OCI-M1 (cell line): ENCODE measurements around the gene FOLR3.
"Not testable (repeated sequence)": the region's sequence is repeated elsewhere in the genome, so short reads cannot be mapped to it uniquely, and the experiment has no call there.

Experiments used
- DNase-seq: peaks from one replicate; lab custom pipeline; 2025; lab: John Stamatoyannopoulos, UW

FOLR3 gene

DNA sequence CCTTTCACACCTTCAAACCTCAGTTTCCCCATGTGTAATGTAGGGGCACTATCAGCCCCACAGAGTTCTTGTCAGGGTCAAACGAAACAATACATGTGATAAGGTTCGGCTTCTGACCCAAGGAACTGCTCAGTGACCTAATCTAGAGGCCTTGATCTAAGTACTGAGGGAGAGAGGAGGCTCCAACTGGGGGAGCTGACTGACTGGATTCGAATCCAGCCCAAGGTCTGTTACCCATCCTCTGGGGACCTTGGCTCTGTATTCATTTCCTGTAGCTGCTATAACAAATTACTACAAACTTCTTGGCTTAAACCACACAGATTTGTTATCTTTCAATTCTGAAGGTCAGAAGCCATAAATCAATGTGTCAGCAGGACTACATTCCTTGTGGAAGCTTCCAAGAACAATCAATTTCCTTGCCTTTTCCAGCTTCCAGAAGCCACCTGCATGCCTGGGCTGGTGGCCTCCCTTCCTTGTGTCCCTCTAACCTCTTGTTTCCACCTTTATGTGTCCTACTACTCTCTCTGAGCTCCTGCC, 12.3 kb upstream of the FOLR3 start:
- DNase-seq, result no peak

DNA sequence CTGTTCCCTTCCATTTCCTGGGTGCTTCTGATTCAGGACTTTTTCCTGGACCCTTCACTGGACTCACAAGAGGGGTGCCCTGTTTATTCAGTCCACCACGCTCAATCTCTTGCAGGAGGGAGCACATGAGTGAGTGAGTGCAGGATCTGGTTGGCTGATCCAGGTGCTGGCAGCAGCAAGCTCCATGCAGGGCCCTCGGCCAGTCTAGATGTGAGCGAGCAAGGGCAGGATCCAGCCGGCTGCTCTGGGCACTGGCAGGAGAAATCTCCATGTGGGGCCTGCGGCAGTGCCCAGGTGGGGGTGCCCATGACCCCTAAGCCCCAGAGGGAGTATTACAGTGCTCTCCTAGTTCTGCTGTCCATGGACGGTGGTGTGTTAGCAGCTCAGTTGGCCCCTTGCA, 11.5 kb upstream of the FOLR3 start:
- DNase-seq, result no peak

DNA sequence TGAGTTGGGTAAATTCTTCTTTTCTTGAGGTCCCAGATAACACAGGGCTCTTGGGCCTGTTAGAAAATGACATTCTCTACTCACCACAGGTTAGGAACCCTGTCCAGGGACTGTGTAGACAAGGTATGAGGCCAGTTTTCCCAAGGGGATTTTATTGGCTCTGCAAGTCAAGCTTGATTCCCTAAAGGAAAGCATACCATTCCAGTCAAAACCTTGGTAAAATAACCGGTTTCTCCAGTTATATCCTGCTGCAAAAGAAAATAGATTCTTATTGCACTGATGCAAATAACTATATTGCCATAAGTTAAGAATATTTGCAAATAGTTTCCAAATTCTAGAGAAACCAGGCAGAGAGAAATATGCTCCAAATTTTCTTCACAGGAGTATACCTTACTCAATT, 9.6 kb upstream of the FOLR3 start:
- DNase-seq, result no peak

DNA sequence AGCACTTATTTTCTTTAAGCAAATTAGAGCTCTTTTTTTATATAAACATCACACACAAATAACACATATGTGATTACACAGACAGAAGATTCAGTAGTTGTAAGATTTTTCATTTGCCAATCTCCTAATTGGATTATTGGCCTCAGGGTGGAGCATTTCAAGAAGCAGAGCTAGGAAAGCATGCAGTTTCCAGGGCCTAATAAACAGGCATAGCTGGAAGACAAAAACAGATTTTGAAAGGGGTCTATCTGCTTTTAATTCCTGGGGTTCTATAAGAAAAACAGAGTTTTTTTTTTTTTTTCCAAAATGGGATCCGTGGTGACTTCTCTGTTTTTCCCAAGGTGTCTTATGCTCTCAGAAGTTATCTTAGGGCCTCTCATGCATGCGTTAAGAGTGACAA, 7.6 kb upstream of the FOLR3 start:
- peak; percentile 56 for DNase-seq

DNA sequence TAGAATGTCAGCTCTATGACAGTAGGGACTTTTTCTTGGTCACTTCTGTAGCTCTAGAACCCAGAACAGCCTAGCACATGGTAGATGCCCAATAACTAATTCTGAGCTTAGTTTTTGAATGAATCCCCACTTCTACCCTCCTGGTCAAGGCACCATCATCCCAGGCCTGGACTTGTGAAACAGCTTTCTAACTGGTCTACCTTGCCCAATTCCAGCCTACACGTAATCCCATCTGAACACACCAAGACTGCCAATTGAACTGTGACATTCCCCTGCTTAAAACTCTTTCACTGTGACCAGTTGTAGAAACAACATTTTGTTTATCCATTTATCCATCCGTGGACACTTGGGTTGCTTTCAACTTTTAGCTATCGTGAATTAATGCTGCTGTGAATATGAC, 6.1 kb upstream of the FOLR3 start:
- DNase-seq, result no peak

DNA sequence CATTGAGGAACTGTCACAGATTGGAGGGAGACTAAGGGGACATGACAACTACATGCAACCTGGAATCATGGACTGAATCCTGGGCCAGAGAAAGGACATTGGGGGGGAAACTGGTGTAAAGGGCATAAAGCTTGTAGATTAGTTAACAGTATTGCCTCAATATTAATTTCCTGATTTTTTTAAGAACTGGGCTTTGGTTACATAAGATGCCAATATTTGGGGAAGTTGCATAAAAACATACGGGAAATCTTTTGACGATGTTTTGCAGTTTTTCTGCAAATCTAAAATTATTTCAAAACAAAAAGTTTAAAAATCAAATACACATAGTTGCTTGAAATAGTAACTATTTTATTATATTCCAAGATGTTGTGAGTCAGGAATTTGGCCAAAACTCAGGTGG, 2.9 kb upstream of the FOLR3 start:
- DNase-seq, result no peak

DNA sequence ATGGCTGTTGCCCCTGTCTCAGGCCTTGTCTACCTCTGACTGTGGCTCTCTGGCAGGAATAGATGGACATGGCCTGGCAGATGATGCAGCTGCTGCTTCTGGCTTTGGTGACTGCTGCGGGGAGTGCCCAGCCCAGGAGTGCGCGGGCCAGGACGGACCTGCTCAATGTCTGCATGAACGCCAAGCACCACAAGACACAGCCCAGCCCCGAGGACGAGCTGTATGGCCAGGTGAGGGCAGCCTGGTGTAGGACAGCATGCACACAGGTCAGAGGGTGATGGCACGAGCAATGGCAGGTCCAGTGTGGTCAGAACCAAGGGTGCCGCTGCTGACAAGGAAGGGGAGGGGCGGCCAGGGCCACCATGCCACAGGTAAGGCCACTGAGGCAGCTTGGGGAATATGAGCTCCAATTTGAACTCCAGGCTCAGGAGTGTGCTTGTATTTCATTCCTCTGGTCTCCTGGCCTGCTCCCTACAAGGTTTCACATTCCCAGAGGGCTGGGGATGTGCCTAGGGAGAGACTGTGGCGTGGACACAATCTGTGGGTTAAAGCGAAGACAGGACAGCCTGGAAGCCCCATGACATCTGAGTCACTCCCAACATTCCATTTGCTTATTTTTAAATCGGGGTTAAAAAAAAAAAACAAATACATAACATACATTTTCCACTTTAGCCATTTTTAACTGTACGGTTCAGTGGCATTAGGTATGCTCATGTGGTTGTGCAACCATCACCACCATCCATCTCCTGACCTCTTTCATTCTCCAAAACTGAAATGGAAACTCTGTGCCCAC, 562 bp downstream of the FOLR3 start:
- DNase-seq, result no peak

DNA sequence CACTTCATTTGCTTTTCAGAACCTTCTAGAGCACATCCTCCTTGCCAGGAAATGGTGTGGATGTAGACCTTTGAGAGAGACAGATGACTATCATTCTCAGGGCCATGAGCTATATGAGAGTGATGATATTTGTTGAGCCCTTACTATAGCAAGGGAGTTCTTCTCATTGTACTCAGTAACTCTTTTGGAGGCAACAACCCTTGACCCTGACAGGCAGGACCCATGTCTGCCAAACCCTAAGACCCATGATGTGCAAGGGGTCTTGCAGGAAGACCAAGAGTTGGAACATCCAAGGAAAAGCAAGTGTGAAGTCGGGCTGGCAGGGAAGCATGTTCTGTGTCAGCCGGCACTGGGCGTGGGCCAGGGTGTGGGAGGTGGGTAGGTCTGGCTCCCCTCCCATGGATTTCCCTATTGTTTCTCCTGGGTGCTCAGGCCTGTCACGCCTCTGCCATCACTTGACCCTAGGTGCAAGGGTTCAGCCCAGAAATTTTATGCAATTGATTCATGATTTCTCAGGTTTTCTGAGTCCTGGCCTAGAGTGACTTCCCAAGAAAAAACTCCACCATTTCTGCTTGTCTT, 1.2 kb downstream of the FOLR3 start:
- no peak for DNase-seq

DNA sequence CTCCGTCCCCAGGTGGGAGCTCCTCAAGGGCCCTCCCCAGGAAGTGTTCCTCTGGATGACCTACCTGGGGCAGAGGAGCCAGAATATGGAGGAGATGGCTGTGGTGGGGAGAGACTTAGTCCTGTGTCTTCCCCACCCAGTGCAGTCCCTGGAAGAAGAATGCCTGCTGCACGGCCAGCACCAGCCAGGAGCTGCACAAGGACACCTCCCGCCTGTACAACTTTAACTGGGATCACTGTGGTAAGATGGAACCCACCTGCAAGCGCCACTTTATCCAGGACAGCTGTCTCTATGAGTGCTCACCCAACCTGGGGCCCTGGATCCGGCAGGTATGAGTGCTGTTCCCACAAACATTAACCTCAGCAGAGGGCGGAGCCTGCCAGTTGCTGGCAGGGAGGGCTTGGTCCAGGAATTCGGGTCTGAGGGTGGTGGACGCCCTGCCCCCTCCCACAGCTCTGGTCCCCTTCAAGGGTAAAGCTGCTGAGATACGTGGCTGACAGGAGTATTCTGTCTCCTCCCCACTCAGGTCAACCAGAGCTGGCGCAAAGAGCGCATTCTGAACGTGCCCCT, 3.4 kb downstream of the FOLR3 start:
- no peak for DNase-seq

DNA sequence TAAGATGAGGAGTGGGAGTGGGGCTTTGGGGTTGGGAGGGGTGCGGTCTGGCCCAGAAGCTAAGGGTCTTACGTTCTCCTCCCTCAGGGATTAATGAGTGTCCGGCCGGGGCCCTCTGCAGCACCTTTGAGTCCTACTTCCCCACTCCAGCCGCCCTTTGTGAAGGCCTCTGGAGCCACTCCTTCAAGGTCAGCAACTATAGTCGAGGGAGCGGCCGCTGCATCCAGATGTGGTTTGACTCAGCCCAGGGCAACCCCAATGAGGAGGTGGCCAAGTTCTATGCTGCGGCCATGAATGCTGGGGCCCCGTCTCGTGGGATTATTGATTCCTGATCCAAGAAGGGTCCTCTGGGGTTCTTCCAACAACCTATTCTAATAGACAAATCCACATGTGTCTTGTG, 4.0 kb downstream of the FOLR3 start:
- no peak for DNase-seq

DNA sequence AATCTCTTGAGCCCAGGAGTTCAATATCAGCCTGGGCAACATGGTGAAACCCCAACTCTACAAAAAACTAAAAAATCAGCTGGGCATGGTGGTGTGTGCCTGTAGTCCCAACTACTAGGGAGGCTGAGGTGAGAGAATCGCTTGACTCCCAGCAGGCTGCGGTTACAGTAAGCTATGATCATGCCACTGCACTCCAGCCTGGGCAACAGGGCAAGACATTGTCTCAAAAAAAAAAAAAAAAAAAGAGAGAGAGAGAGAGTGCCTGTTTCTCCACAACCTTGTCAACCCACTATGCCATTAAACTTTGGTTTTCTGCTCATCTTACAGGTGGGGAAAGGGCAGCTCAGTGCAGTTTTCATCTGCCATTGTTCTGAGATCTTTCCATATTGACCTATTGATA, 5.1 kb downstream of the FOLR3 start:
- no peak for DNase-seq

DNA sequence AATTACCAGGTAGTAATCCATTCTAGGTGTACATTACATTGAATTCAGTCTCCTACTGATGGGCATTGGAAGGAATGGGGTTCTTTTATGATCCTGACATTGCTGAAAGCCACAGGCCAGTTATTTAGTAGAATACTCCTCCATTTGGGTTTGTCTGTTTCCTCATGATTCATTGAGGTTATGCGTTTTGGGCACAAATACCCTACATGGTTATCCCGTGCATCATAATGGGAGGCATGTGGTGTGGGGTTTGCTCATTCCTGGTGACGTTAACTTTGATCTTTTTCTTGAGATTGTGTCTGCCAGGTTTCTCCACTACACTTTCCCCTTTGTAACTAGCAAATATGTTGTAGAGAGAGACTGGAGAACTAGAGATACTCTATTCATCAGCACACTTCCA, 5.5 kb downstream of the FOLR3 start:
- peak; percentile 67 for DNase-seq

DNA sequence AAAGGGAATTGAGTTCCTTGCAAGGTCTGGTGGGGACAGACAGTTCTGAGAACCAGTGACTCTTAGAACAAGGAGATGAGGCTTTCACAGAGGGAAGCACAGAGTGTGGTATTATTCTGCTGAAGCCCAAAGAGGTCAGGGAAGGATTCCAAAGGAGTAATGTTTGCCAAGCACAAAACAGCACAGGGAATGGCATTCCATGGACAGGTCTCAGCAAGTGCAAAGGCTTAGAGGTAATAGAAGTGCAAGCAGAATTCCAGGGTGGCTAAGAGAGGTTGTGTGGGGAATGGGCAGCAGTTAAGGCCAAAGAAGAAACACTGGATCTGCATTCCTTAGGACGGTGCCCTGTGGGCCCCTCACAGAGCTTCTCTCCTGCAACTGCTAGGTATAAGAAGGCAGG, 6.6 kb downstream of the FOLR3 start:
- DNase-seq, result not testable (repeated sequence)

DNA sequence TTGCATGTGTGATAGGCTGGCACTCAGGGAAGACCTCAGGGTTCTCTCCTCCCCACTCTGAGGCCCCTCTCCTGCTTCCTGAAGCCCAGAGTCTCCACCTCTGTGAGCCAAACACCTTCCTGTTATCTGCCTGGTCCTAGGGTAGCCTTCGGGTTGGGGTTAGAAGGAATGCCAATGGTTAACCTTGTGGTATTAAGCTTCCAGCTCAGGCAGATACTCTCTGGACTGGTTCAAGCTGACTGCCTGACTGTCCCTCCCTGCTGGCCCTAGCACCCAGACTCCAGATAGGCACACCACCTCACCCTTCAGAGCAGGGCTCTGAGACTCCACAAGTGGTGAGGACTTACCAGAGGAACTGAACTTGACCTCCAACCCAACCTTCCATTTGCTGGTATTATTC, 7.0 kb downstream of the FOLR3 start:
- DNase-seq, result not testable (repeated sequence)

DNA sequence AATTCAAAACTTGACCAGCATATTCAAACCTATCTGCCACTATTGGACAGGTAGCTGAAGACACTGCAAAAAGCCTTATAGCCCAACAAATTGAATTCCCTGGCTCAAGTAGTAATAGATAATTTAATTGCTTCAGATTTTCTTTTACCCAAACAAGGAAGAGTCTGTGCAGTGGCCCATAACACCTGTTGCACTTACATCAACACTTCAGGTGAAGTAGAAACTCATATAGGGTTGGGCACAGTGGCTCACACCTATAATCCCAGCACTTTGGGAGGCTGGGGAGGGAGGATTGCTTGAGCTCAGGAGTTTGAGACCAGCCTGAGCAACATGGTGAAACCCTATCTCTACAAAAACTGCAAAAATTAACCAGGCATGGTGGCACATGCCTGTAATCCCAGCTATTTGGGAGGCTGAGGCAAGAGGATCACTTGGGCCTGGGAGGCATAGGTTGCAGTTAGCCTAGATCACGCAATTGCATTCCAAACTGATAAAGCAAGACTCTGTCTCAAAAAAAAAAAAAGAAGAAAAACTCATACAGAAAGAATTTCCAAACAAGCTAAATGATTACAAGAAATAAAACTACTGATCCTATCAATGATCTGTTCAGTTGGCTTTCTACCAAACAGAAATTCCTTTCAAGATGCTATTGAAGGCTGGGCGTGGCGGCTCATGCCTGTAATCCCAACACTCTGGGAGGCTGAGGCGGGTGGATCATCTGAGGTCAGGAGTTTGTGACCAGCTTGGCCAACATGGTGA, 9.5 kb downstream of the FOLR3 start:
- no peak for DNase-seq

DNA sequence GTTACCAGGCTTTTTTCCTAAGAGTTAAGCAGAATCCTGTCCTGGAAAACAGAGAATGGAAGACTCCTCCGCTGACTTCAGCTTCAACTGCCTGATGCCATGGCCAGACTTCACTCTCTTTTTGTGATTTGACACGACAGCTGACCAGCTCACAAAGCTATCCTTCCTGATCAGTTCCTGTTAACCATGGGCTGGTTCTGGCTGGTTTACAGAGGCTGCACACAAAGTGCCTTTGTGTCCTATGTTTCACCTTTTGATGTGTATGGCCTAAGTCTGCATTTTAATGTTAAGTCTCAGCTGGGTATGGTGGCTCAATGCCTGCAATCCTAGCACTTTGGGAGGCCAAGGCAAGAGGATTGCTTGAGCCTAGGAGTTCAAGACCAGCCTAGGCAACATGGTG, 11.1 kb downstream of the FOLR3 start:
- peak; percentile 52 for DNase-seq

DNA sequence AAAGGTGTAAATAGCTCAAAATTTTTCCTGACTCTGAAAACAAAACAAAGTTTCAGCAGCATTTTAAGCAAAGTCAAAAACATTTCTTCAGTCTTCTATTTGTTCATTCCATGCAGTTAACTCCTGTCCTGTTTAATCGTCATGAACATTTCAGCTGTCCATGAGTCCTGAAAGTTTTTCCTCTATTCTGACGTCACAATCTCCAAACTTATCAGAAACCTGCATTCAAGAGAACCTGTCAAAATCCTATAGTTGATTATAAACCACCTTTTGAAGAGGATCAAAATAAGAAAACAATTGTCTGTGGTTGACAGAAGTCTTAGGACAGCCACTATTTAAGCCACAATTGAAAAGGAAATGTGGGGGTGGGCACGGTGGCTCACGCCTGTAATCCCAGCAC, 15.4 kb downstream of the FOLR3 start:
- DNase-seq, result no peak

DNA sequence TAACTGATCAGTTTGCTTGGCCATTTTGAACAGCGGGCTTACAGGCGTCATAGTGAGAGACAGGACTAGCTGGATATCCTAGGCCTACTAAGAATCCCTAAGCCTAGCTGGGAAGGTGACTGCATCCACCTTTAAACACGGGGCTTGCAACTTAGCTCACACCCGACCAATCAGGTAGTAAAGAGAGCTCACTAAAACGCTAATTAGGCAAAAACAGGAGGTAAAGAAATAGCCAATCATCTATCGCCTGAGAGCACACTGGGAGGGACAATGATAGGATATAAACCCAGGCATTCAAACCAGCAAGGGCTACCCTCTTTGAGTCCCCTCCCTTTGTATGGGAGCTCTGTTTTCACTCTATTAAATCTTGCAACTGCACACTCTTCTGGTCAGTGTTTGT, 18.3 kb downstream of the FOLR3 start:
- not testable (repeated sequence) for DNase-seq

DNA sequence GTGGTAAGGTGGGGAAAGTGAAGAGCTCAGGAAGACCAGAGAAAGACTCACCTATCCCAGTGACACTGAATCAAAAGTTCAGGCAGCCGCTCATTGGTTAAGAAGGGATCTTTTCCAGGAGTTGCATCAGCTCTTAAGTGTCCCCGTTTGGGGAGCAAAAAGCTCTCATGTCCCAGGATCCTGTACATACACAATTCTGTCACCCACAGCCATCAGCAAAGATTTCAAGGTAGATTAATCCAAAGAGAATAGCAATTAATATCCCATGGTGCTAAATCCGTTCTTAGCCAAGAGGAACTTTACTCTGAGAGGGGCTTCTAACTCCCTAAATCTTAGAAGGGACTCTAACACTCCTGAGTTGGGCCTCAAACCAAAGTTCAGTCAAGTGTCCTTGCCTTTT, 19.3 kb downstream of the FOLR3 start:
- DNase-seq, result peak; percentile 58

DNA sequence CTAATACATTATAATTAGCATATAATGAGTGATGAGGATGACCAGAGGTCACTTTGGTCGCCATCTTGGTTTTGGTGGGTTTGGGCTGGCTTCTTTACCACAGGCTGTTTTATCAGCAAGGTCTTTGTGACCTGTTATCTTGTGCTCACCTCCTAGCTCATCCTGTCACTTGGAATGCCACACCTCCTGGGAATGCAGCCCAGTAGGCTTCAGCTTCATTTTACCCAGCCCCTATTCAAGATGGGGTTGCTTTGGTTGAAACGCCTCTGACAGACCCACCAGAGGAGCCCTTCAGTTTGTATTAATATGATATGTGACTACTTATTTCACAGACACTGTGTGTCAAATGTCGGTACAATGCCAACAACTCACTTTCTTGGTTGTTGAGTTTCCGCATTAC, 20.2 kb downstream of the FOLR3 start:
- DNase-seq, result no peak

DNA sequence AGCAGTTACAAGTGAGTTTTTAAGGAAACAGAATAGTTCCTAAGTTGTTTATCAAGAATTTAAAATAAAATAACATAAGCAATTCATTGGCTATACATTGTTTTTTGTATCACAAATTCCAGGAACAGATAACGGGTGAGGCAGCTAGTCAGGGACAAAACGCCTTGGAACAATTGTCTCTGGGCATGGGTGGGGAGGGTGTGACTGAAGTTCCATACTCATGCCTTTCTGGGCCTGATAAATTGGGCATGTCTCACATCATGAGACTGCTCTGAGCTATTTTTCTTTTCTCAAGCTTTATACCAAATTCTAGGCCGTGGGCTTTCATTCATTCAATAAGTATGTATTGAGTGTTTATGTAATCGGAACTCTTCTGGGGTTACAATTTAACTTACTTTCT, 21.6 kb downstream of the FOLR3 start:
- no peak for DNase-seq

DNA sequence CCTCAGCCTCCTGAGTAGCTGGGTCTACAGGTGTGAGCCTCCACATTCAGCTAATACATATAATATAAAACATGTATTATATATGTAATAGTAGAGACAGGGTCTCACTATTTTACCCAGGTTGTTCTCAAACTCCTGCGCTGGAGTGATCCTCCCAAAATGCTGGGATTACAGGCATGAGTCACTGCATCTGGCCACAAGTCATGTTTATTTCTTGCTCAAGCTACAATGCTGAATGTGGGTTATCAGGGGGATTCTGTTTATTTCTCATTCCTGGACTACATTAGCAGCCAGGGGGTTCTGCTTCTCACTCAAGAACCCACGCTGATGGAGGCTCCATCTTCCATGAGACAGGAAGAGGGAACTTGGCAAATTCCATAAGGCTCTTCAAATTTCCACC, 24.8 kb downstream of the FOLR3 start:
- no peak for DNase-seq
